Loucy (cell line): ENCODE data around the gene RNF113B.

ENCODE experiments used
- H2AFZ ChIP-seq: fragments of 200-600 bp; sonication (generic); 2 replicates; pipeline ENCODE4 v1.6.0; 2016; ENCODE audit warnings: antibody characterized with exemption, mild to moderate bottlenecking, low read length, moderate library complexity
- H3F3A ChIP-seq: fragments of 200-600 bp; 2 replicates; pipeline ENCODE4 v1.6.0; 2016; ENCODE audit warnings: antibody characterized with exemption, low read depth, mild to moderate bottlenecking
- H3K27me3 ChIP-seq: fragments of 200-600 bp; sonication (generic); 2 replicates; pipeline ENCODE4 v1.6.1; 2014; ENCODE audit warnings: low read length, mild to moderate bottlenecking; ENCODE audit not compliant: insufficient read depth, poor library complexity, severe bottlenecking
- H3K36me3 ChIP-seq: fragments of 200-600 bp; sonication (generic); 2 replicates; pipeline ENCODE4 v1.6.1; 2016; ENCODE audit warnings: low read length; ENCODE audit not compliant: insufficient read depth
- H3K4me1 ChIP-seq: fragments of 200-600 bp; sonication (generic); 2 replicates; pipeline ENCODE4 v1.5.1; 2014; ENCODE audit warnings: low read length, mild to moderate bottlenecking; ENCODE audit not compliant: insufficient read depth, poor library complexity, severe bottlenecking
- H3K4me2 ChIP-seq: fragments of 200-600 bp; sonication (generic); 2 replicates; pipeline ENCODE4 v1.6.0; 2014; ENCODE audit warnings: antibody characterized with exemption, low read length, low read depth, mild to moderate bottlenecking; ENCODE audit not compliant: poor library complexity, severe bottlenecking
- H3K4me3 ChIP-seq: fragments of 200-600 bp; sonication (generic); 2 replicates; pipeline ENCODE4 v1.5.1; 2014; ENCODE audit warnings: low read length, mild to moderate bottlenecking, mixed read lengths; ENCODE audit not compliant: poor library complexity, severe bottlenecking
- H3K79me2 ChIP-seq: fragments of 200-600 bp; sonication (generic); 2 replicates; pipeline ENCODE4 v1.6.1; 2014; ENCODE audit warnings: low read length; ENCODE audit not compliant: insufficient read depth
- H3K9ac ChIP-seq: fragments of 200-600 bp; sonication (generic); 2 replicates; pipeline ENCODE4 v1.6.0; 2014; ENCODE audit warnings: mild to moderate bottlenecking, low read depth, low read length, moderate library complexity; ENCODE audit not compliant: poor library complexity, severe bottlenecking
- H3K9me2 ChIP-seq: fragments of 200-600 bp; sonication (generic); replicated peaks from 2 replicates; pipeline ENCODE4 v1.6.1; 2016; ENCODE audit warnings: low read depth, low read length, mixed read lengths
- H3K9me3 ChIP-seq: fragments of 200-600 bp; sonication (generic); 2 replicates; pipeline ENCODE4 v1.6.1; 2014; ENCODE audit warnings: mild to moderate bottlenecking, antibody characterized with exemption, low read length, low read depth; ENCODE audit not compliant: insufficient read depth
- H4K20me1 ChIP-seq: fragments of 200-600 bp; sonication (generic); 2 replicates; pipeline ENCODE4 v1.6.0; 2014; ENCODE audit warnings: antibody characterized with exemption, low read length, mild to moderate bottlenecking; ENCODE audit not compliant: insufficient read depth, poor library complexity, severe bottlenecking
- EZH2phosphoT487 ChIP-seq: fragments of 200-600 bp; IDR thresholded peaks from 2 replicates; pipeline ENCODE4 v1.6.1; 2018; ENCODE audit warnings: antibody characterized with exemption, mild to moderate bottlenecking, moderate library complexity, borderline replicate concordance
- TF ChIP-seq, protein P1 (sequence below): fragments of 200-600 bp; sonication (generic); conservative IDR thresholded peaks from 2 replicates; pipeline ENCODE4 v1.5.1; 2014; ENCODE audit warnings: mild to moderate bottlenecking, antibody characterized with exemption, low read length

RNF113B gene

DNA sequence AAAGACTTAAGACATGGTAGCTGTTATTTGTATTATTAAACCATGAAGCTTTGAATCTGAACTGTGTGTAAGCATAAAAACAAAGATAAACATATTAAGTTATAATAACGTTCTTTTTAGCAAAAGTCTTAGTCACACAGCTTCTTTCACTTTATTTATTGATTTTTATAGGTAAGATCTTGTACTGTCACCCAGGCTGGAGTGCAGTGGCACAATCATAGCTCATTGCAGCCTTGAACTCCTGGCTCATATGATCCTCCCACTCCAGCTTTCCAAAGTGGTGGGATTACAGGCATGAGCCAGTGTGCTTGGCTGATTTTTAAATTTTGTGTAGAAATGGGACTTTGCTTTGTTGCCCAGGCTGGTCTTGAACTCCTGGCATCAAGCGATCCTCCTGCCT lies 20.8 kb downstream of the RNF113B start:
- Histone ChIP-seq H3K36me3 (no peaks in the 10 kb centered on the region), H3K4me2 (no peak overlapping the region), H3K9me2 (no peaks in the 10 kb centered on the region), H3K79me2 (no peaks in the 10 kb centered on the region), H3K4me1 (no peaks in the 10 kb centered on the region), H3K27me3 (no peaks in the 10 kb centered on the region), H4K20me1 (no peaks in the 10 kb centered on the region), H3F3A (no peaks in the 10 kb centered on the region), H2AFZ (no peak overlapping the region), H3K4me3 (no peak overlapping the region), H3K9ac (no peak overlapping the region), H3K9me3 (peaks cover 4% of the 10 kb centered on the region; the same call in 1 of the 2 replicates)
- TF ChIP-seq, protein P1, sequence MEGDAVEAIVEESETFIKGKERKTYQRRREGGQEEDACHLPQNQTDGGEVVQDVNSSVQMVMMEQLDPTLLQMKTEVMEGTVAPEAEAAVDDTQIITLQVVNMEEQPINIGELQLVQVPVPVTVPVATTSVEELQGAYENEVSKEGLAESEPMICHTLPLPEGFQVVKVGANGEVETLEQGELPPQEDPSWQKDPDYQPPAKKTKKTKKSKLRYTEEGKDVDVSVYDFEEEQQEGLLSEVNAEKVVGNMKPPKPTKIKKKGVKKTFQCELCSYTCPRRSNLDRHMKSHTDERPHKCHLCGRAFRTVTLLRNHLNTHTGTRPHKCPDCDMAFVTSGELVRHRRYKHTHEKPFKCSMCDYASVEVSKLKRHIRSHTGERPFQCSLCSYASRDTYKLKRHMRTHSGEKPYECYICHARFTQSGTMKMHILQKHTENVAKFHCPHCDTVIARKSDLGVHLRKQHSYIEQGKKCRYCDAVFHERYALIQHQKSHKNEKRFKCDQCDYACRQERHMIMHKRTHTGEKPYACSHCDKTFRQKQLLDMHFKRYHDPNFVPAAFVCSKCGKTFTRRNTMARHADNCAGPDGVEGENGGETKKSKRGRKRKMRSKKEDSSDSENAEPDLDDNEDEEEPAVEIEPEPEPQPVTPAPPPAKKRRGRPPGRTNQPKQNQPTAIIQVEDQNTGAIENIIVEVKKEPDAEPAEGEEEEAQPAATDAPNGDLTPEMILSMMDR, result no peak
- TF ChIP-seq EZH2phosphoT487, result no peak

DNA sequence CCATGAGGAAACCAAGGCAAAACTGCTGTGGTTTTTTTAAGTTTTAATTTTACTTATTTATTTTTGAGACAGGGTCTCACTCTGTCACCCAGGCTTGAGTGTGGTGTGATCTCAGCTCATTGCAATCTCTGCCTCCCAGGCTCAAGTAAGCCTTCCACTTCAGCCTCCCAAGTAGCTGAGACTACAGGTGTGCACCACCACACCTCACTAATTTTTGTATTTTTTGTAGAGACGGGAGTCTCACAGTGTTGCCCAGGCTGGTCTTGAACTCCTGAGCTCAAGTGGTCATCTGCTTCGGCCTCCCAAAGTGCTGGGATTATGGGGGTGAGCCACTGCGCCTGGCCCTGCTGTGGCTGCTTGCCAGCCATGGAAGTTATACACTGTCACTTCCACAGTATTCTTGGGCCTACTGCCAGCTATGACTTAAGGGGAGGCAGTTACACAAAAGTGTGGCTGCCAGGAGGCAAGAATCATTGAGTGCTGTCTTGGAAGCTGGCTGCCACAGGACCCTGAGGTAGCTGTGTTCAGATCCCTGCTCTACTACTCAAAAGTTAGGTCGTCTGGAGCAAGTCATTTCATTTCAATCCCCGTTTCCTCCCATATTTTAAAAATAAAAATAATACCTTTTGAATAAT lies 21.5 kb downstream of the RNF113B start:
- H4K20me1 ChIP-seq, result no peaks in the 10 kb centered on the region
- no peaks in the 10 kb centered on the region for H3F3A ChIP-seq
- no peaks in the 10 kb centered on the region for H3K79me2 ChIP-seq
- no peaks in the 10 kb centered on the region for H3K27me3 ChIP-seq
- no peak overlapping the region for H3K4me2 ChIP-seq
- no peak for TF ChIP-seq EZH2phosphoT487
- TF ChIP-seq, protein P1, result no peak
- no peak overlapping the region for H3K9ac ChIP-seq
- H3K36me3 ChIP-seq, result no peaks in the 10 kb centered on the region
- H3K4me3 ChIP-seq, result no peak overlapping the region
- no peaks in the 10 kb centered on the region for H3K9me2 ChIP-seq
- peaks cover 10% of the 10 kb centered on the region; the same call in 1 of the 2 replicates for H3K9me3 ChIP-seq
- H3K4me1 ChIP-seq, result no peaks in the 10 kb centered on the region
- no peak overlapping the region for H2AFZ ChIP-seq

DNA sequence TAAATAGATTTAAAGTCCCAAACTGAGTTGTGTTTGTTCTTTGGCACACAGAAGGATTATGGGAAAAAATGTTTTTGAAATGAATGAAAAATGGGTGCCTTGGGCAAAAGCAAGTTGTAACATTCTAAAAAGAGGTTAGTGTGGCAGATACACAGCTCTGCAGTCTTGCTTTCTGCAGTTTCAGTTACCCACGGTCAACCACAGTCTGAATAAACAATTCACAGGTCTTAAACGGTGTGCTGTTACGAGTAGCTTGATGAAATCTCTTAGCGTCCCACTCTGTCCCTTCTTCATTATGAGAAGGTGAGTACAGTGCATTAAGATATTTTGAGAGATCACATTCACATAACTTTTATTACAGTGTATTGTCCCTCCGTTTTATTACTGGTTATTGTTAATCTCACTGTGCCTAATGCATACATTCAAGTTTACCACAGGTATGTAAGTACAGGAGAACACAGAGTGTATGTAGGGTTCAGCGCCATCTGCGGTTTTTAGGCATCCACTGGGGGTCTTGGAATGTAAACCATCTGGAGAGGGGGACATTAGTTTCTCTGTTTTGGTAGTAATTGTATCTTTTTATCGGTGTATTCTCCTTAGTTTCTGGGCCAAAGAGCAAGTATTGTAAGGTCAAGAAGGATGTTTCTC lies 26.1 kb downstream of the RNF113B start:
- no peaks in the 10 kb centered on the region for H3K36me3 ChIP-seq
- H3K4me3 ChIP-seq, result no peak overlapping the region
- H3K79me2 ChIP-seq, result no peaks in the 10 kb centered on the region
- no peak overlapping the region for H3K9ac ChIP-seq
- no peak overlapping the region for H3K4me2 ChIP-seq
- H3K4me1 ChIP-seq, result no peaks in the 10 kb centered on the region
- H3K9me2 ChIP-seq, result no peaks in the 10 kb centered on the region
- TF ChIP-seq, protein P1, result no peak
- no peak for TF ChIP-seq EZH2phosphoT487
- no peaks in the 10 kb centered on the region for H3K27me3 ChIP-seq
- H2AFZ ChIP-seq, result no peak overlapping the region
- H3F3A ChIP-seq, result no peaks in the 10 kb centered on the region
- no peaks in the 10 kb centered on the region for H4K20me1 ChIP-seq
- 0 out of 2 replicates have a peak, but pooled peaks cover 8% of the 10 kb centered on the region for H3K9me3 ChIP-seq
